WTC11 (cell line): ENCODE data around the gene ISM2. TPM values are rescaled to one million over a fixed set of nuclear protein-coding genes. Genes with fewer than 3 reads are reported as not detected.
A peak's percentile ranks its signal among the peaks of the same experiment; 100 is the strongest.

Source experiments
- ATAC-seq: fragments of 200-7000 bp; cut with Tn5 transposase; 2 replicates; pipeline ENCODE4 v1.10.0; 2021; ENCODE audit warnings: mild to moderate bottlenecking, moderate library complexity
- CTCF ChIA-PET: fragments of 300-600 bp; sonication (Branson Sonifier 250); formaldehyde crosslinking; loops from one replicate; lab custom pipeline; 2021; ENCODE audit warnings: antibody characterized with exemption; lab: Charles Lee
- POLR2A ChIA-PET: fragments of 350-600 bp; sonication (Branson Sonifier 250); formaldehyde crosslinking; loops from one replicate; lab custom pipeline; 2021; ENCODE audit warnings: antibody characterized with exemption; lab: Charles Lee
- DNase-seq: peaks from one replicate; pipeline ENCODE4 v3.0.0; 2021; ENCODE audit warnings: low spot score
- H3K27ac Mint-ChIP-seq: 2 replicates; pipeline ENCODE4 v1.8.0; 2021; ENCODE audit warnings: mixed read lengths
- H3K27me3 Mint-ChIP-seq: 2 replicates; pipeline ENCODE4 v1.8.0; 2021; ENCODE audit warnings: low read depth, mild to moderate bottlenecking, moderate library complexity, mixed read lengths
- H3K36me3 Mint-ChIP-seq: 2 replicates; pipeline ENCODE4 v1.8.0; 2021; ENCODE audit warnings: mixed read lengths
- H3K4me1 Mint-ChIP-seq: 2 replicates; pipeline ENCODE4 v1.8.0; 2022; ENCODE audit warnings: mixed read lengths
- H3K4me3 Mint-ChIP-seq: 2 replicates; pipeline ENCODE4 v1.8.0; 2021; ENCODE audit warnings: mild to moderate bottlenecking, moderate library complexity, mixed read lengths
- H3K9me3 Mint-ChIP-seq: 2 replicates; pipeline ENCODE4 v1.8.0; 2021; ENCODE audit warnings: mixed read lengths
- CREB1 ChIP-seq: sonication (generic); formaldehyde crosslinking; IDR thresholded peaks from 2 replicates; pipeline ENCODE4 v1.8.0; 2023; ENCODE audit warnings: mild to moderate bottlenecking, missing genetic modification reagents
- ESRRA ChIP-seq: sonication (generic); formaldehyde crosslinking; IDR thresholded peaks from 2 replicates; pipeline ENCODE4 v1.8.1; 2022; ENCODE audit warnings: mild to moderate bottlenecking, missing genetic modification reagents, borderline replicate concordance
- FOXJ3 ChIP-seq: sonication (generic); formaldehyde crosslinking; IDR thresholded peaks from 2 replicates; pipeline ENCODE4 v1.9.0; 2021; ENCODE audit warnings: missing genetic modification reagents, mild to moderate bottlenecking, borderline replicate concordance
- FOXP1 ChIP-seq: sonication (generic); formaldehyde crosslinking; IDR thresholded peaks from 2 replicates; pipeline ENCODE4 v1.8.0; 2022; ENCODE audit warnings: missing genetic modification reagents, mild to moderate bottlenecking, moderate library complexity, borderline replicate concordance
- FOXP4 ChIP-seq: sonication (generic); formaldehyde crosslinking; IDR thresholded peaks from 2 replicates; pipeline ENCODE4 v1.8.0; 2022; ENCODE audit warnings: mild to moderate bottlenecking, missing genetic modification reagents
- HMGA2 ChIP-seq: fragments of 250-450 bp; sonication (Bioruptor Pico); IDR thresholded peaks from 2 replicates; pipeline ENCODE4 v1.4.0; 2021; ENCODE audit warnings: mild to moderate bottlenecking, moderate library complexity
- IRF1 ChIP-seq: sonication (generic); formaldehyde crosslinking; IDR thresholded peaks from 2 replicates; pipeline ENCODE4 v1.8.0; 2023; ENCODE audit warnings: missing genetic modification reagents
- RELA ChIP-seq: sonication (generic); formaldehyde crosslinking; IDR thresholded peaks from 2 replicates; pipeline ENCODE4 v1.8.1; 2022; ENCODE audit warnings: missing genetic modification reagents, mild to moderate bottlenecking, borderline replicate concordance
- STAT6 ChIP-seq: sonication (generic); formaldehyde crosslinking; conservative IDR thresholded peaks from 2 replicates; pipeline ENCODE4 v1.8.1; 2023; ENCODE audit warnings: mild to moderate bottlenecking, low read depth, missing genetic modification reagents, moderate library complexity
- TEAD1 ChIP-seq: sonication (generic); formaldehyde crosslinking; IDR thresholded peaks from 2 replicates; pipeline ENCODE4 v1.8.0; 2022; ENCODE audit warnings: mild to moderate bottlenecking, missing genetic modification reagents
- TP53 ChIP-seq: sonication (generic); formaldehyde crosslinking; IDR thresholded peaks from 2 replicates; pipeline ENCODE4 v1.8.1; 2023; ENCODE audit warnings: mild to moderate bottlenecking, missing genetic modification reagents
- ZNF121 ChIP-seq: sonication (generic); formaldehyde crosslinking; IDR thresholded peaks from 2 replicates; pipeline ENCODE4 v1.8.0; 2023; ENCODE audit warnings: missing genetic modification reagents
- ZNF263 ChIP-seq: sonication (generic); formaldehyde crosslinking; IDR thresholded peaks from 2 replicates; pipeline ENCODE4 v1.8.1; 2022; ENCODE audit warnings: low read depth, mild to moderate bottlenecking, moderate library complexity, missing genetic modification reagents
- ZNF671 ChIP-seq: fragments of 250-450 bp; sonication (Bioruptor Pico); IDR thresholded peaks from 2 replicates; pipeline ENCODE4 v1.8.0; 2021; ENCODE audit warnings: mild to moderate bottlenecking
- total RNA-seq: library from RNA; stranded (reverse); gene quantifications from 3 replicates; pipeline ENCODE4 v1.2.3, GENCODE V29; 2021
- TF ChIP-seq, protein P1 (sequence below): sonication (generic); formaldehyde crosslinking; IDR thresholded peaks from 2 replicates; pipeline ENCODE4 v1.8.1; 2022; ENCODE audit warnings: low read depth, mild to moderate bottlenecking, moderate library complexity, missing genetic modification reagents, borderline replicate concordance
- TF ChIP-seq, protein P2 (sequence below): sonication (generic); formaldehyde crosslinking; IDR thresholded peaks from 2 replicates; pipeline ENCODE4 v1.8.1; 2022; ENCODE audit warnings: mild to moderate bottlenecking, missing genetic modification reagents, moderate library complexity, borderline replicate concordance
- TF ChIP-seq, protein P3 (sequence below): sonication (generic); formaldehyde crosslinking; IDR thresholded peaks from 2 replicates; pipeline ENCODE4 v1.8.0; 2022; ENCODE audit warnings: mild to moderate bottlenecking, missing genetic modification reagents
- TF ChIP-seq, protein P4 (sequence below): sonication (generic); formaldehyde crosslinking; IDR thresholded peaks from 2 replicates; pipeline ENCODE4 v1.8.1; 2022; ENCODE audit warnings: low read depth, missing genetic modification reagents, borderline replicate concordance
- TF ChIP-seq, protein P5 (sequence below): sonication (generic); formaldehyde crosslinking; conservative IDR thresholded peaks from 2 replicates; pipeline ENCODE4 v1.8.1; 2022; ENCODE audit warnings: mild to moderate bottlenecking, missing genetic modification reagents

ISM2 gene
- total RNA-seq, 1 experiment from 2014 or later, result 1.4 TPM

DNA sequence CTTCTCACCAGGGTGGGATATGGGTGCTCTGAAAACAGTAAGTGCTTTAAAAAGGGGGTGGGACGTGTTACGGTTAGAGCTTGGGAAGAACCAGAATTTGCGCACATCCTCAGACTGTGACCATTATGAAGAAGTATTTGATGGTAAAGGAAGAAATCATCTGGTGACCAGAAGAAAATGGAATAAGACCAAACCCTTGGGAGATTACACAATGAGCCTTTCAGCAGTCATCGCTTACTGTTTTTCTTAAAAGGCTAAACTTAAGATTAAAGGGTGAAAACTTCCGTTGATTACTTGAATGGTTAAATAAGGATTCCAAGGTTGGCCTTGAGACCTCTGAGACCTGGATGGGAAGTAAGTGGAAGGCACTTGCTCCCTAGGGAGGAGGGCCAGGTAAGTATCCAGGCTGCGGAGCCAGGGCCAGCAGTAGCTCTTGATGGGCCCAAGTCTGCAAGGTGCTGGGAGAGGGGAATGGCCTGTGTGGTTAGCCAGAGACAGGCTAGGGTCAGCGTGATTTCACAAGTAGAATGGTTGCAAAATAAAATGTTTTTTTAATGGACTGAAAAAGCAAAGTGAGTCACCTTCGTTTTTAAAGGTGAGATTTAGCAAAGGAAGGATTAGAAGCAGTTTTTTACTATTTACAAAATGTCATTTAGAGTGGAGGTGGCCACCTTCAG, 13.0 kb upstream of the ISM2 start (continued):
- TF ChIP-seq, protein P1, sequence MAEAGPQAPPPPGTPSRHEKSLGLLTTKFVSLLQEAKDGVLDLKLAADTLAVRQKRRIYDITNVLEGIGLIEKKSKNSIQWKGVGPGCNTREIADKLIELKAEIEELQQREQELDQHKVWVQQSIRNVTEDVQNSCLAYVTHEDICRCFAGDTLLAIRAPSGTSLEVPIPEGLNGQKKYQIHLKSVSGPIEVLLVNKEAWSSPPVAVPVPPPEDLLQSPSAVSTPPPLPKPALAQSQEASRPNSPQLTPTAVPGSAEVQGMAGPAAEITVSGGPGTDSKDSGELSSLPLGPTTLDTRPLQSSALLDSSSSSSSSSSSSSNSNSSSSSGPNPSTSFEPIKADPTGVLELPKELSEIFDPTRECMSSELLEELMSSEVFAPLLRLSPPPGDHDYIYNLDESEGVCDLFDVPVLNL (CRISPR knock-in tag), result no peak
- TF ChIP-seq, protein P2, sequence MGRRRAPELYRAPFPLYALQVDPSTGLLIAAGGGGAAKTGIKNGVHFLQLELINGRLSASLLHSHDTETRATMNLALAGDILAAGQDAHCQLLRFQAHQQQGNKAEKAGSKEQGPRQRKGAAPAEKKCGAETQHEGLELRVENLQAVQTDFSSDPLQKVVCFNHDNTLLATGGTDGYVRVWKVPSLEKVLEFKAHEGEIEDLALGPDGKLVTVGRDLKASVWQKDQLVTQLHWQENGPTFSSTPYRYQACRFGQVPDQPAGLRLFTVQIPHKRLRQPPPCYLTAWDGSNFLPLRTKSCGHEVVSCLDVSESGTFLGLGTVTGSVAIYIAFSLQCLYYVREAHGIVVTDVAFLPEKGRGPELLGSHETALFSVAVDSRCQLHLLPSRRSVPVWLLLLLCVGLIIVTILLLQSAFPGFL (CRISPR knock-in tag), result no peak

GRCh38 chr14:77509366-77509765, 10.8 kb upstream of the ISM2 start:
- no peaks in the 10 kb centered on the region for H3K4me1 Mint-ChIP-seq
- H3K4me3 Mint-ChIP-seq, result no peak overlapping the region
- peaks cover 18% of the 10 kb centered on the region for H3K36me3 Mint-ChIP-seq
- DNase-seq (no peak), ATAC-seq (no peak)
- TF ChIP-seq, protein P3, sequence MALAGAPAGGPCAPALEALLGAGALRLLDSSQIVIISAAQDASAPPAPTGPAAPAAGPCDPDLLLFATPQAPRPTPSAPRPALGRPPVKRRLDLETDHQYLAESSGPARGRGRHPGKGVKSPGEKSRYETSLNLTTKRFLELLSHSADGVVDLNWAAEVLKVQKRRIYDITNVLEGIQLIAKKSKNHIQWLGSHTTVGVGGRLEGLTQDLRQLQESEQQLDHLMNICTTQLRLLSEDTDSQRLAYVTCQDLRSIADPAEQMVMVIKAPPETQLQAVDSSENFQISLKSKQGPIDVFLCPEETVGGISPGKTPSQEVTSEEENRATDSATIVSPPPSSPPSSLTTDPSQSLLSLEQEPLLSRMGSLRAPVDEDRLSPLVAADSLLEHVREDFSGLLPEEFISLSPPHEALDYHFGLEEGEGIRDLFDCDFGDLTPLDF (CRISPR knock-in tag), result no peak
- TF ChIP-seq FOXJ3 (CRISPR knock-in tag), result no peak
- no peak for TF ChIP-seq STAT6 (CRISPR knock-in tag)
- no peak for TF ChIP-seq CREB1 (CRISPR knock-in tag)
- no peak for TF ChIP-seq ZNF671 (CRISPR knock-in tag)
- TF ChIP-seq, protein P2 (CRISPR knock-in tag), result no peak
- TF ChIP-seq FOXP4 (CRISPR knock-in tag), result no peak
- TF ChIP-seq RELA (CRISPR knock-in tag), result no peak
- no peak for TF ChIP-seq HMGA2 (CRISPR knock-in tag)
- TF ChIP-seq ESRRA, result no peak
- no peak for TF ChIP-seq ZNF263
- TF ChIP-seq, protein P4, sequence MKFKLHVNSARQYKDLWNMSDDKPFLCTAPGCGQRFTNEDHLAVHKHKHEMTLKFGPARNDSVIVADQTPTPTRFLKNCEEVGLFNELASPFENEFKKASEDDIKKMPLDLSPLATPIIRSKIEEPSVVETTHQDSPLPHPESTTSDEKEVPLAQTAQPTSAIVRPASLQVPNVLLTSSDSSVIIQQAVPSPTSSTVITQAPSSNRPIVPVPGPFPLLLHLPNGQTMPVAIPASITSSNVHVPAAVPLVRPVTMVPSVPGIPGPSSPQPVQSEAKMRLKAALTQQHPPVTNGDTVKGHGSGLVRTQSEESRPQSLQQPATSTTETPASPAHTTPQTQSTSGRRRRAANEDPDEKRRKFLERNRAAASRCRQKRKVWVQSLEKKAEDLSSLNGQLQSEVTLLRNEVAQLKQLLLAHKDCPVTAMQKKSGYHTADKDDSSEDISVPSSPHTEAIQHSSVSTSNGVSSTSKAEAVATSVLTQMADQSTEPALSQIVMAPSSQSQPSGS (CRISPR knock-in tag), result no peak
- no peak for TF ChIP-seq TP53 (CRISPR knock-in tag)
- no peak for TF ChIP-seq ZNF121
- no peak for TF ChIP-seq FOXP1
- no peak for TF ChIP-seq TEAD1 (CRISPR knock-in tag)
- TF ChIP-seq, protein P5, sequence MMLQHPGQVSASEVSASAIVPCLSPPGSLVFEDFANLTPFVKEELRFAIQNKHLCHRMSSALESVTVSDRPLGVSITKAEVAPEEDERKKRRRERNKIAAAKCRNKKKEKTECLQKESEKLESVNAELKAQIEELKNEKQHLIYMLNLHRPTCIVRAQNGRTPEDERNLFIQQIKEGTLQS, result no peak
- TF ChIP-seq IRF1 (CRISPR knock-in tag), result no peak
- ChIA-PET CTCF (no interaction called here), POLR2A (no interaction called here)
- peak overlapping the region; percentile 74; the same call in 1 of the 2 replicates for H3K27ac Mint-ChIP-seq
- no peaks in the 10 kb centered on the region for H3K27me3 Mint-ChIP-seq
- 0 out of 2 replicates have a peak, but pooled peaks cover 4% of the 10 kb centered on the region for H3K9me3 Mint-ChIP-seq
